Stomach smooth muscle (tissue), 2 donors: ENCODE results near the gene SARDH.

ENCODE experiments used
- H3K27ac ChIP-seq: one replicate; pipeline ENCODE4 v1.7.0; 2013; ENCODE audit warnings: mild to moderate bottlenecking, low read length, inconsistent platforms
- H3K27me3 ChIP-seq, 2 donors: one replicate each; pipeline ENCODE4 v1.7.0; 2013; ENCODE audit warnings: low read length in 2 of 2; ENCODE audit not compliant: insufficient read depth in 2 of 2, control insufficient read depth in 1 of 2
- H3K36me3 ChIP-seq, 2 donors: one replicate each; pipeline ENCODE4 v1.7.0; 2013; ENCODE audit warnings: low read length in 2 of 2; ENCODE audit not compliant: control insufficient read depth in 2 of 2, insufficient read depth in 2 of 2
- H3K4me1 ChIP-seq: one replicate; pipeline ENCODE4 v1.7.0; 2013; ENCODE audit warnings: low read length; ENCODE audit not compliant: control insufficient read depth, insufficient read depth
- H3K4me3 ChIP-seq, 2 donors: one replicate each; pipeline ENCODE4 v1.7.0; 2013; ENCODE audit warnings: low read length in 2 of 2
- H3K9ac ChIP-seq, 2 donors: one replicate each; pipeline ENCODE4 v1.7.0; 2013; ENCODE audit warnings: low read length in 2 of 2, mild to moderate bottlenecking in 1 of 2
- H3K9me3 ChIP-seq, 2 donors: one replicate each; pipeline ENCODE4 v1.7.0; 2013; ENCODE audit warnings: low read length in 2 of 2; ENCODE audit not compliant: control insufficient read depth in 2 of 2
- donor health status: healthy.
- donor health status: Pancreatic carcinoma.

The SARDH gene

DNA sequence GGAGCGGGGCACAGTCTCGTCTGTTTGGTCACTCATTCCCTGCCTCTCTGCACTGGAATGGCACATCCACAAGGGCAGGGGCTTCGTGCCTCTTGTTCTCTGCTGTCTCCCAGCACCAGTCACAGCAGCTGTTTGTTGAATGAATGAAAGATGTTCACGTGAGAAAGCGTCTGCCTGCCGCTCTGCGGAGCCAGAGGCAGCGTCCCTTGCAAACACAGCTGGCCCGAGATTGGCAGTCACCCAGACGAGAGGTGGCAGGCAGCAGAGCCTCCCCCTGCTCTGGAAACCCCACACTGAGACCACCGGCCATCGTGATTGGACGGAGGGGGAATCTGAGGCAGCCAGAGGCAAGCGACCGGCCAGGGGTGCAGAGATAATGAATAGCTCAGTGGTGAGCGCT, 123.0 kb downstream of the SARDH start:
- peaks cover 31 to 49% of the 10 kb centered on the region in 2 donors for H3K27me3 ChIP-seq
- no peaks in the 10 kb centered on the region for H3K36me3 ChIP-seq
- no peak overlapping the region for H3K9ac ChIP-seq
- H3K27ac ChIP-seq = no peak overlapping the region
- no peak overlapping the region for H3K4me3 ChIP-seq
- H3K9me3 ChIP-seq = no peaks in the 10 kb centered on the region
- H3K4me1 ChIP-seq = no peaks in the 10 kb centered on the region

DNA sequence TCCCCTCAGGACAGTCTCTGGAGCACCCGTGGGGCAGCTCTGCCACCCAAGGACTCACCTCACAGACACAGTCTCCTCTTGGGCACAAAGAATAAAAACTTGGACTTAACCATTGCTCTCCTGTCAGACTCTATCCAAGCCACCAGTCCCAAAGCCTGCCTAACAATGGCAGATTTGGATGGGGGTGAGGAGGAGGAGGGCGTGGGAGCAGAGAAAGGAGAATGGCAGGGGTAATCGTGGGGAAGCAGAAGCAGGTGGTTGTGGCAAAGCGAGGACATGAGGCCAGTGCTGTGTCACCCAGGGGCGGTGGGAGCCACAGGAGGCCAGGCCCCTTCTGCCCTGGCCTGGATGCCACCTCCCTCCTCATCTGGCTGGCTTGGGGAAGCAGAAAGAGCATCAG, 123.5 kb downstream of the SARDH start:
- Histone ChIP-seq H3K27me3 (peaks cover 35 to 52% of the 10 kb centered on the region in 2 donors), H3K27ac (no peak overlapping the region), H3K4me3 (no peak overlapping the region), H3K9me3 (no peaks in the 10 kb centered on the region), H3K36me3 (no peaks in the 10 kb centered on the region), H3K4me1 (no peaks in the 10 kb centered on the region), H3K9ac (no peak overlapping the region)

DNA sequence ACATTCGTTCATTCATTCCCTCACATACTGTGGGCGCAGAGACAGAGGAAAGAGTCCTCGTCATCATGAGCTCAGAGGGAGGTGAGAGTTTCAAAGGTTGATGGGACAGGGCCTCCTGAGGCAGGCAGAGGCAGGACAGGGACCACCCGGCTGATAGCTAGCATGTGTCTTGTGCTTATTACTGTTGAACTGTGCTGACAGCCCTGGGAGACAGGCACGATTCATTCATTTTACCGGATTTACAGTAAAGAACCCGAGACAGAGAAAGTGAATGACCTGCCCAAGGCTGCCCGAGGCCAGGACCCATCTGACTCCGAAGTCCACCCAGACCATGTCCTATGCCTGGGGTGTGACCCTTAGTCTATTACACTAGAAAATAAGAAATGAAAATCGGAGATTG, 124.1 kb downstream of the SARDH start:
- Histone ChIP-seq H3K27me3 (peaks cover 39 to 55% of the 10 kb centered on the region in 2 donors), H3K4me1 (no peaks in the 10 kb centered on the region), H3K9me3 (no peaks in the 10 kb centered on the region)

More for the DNA sequence above, 124.1 kb downstream of the SARDH start:
- no peak overlapping the region for H3K4me3 ChIP-seq
- no peaks in the 10 kb centered on the region for H3K36me3 ChIP-seq
- H3K27ac ChIP-seq = no peak overlapping the region
- H3K9ac ChIP-seq = no peak overlapping the region
